GM18526 (cell line): Measurements from ENCODE around the gene PEBP1.

Source experiments
- POLR2A ChIP-seq: IDR thresholded peaks from 3 replicates; pipeline ENCODE4 v1.6.1; 2011; ENCODE audit not compliant: insufficient read length; ENCODE audit errors: extremely low read depth

Gene PEBP1

GRCh38 chr12:118166946-118167345 is 31.0 kb downstream of the PEBP1 start:
- TF ChIP-seq POLR2A: no peak

- TF ChIP-seq POLR2A: no peak
These were observed 40.0 kb downstream of the PEBP1 start for GRCh38 chr12:118175823-118176447.

GRCh38 chr12:118183155-118183554 is 47.2 kb downstream of the PEBP1 start:
- no peak for TF ChIP-seq POLR2A

GRCh38 chr12:118183711-118184110 is 47.8 kb downstream of the PEBP1 start:
- no peak for TF ChIP-seq POLR2A

- TF ChIP-seq POLR2A: no peak
These were observed 49.9 kb downstream of the PEBP1 start for GRCh38 chr12:118185602-118186397.

- TF ChIP-seq POLR2A: no peak
These were observed 52.0 kb downstream of the PEBP1 start for GRCh38 chr12:118187751-118188435.

GRCh38 chr12:118188690-118189371 is 52.9 kb downstream of the PEBP1 start:
- TF ChIP-seq POLR2A: no peak

- TF ChIP-seq POLR2A: no peak
These were observed 53.8 kb downstream of the PEBP1 start for GRCh38 chr12:118189741-118190191.

- TF ChIP-seq POLR2A: no peak
These were observed 54.3 kb downstream of the PEBP1 start for GRCh38 chr12:118190266-118190665.

- TF ChIP-seq POLR2A: no peak
These were observed 57.6 kb downstream of the PEBP1 start for GRCh38 chr12:118193477-118193876.

- TF ChIP-seq POLR2A: no peak
These were observed 58.0 kb downstream of the PEBP1 start for GRCh38 chr12:118193958-118194357.
